IgD-negative memory B cell (primary cell): ENCODE results near the gene TARDBP. TPM values are rescaled to one million over a fixed set of nuclear protein-coding genes. Genes with fewer than 3 reads are reported as not detected.
A peak's percentile ranks its signal among the peaks of the same experiment; 100 is the strongest.
"Not testable (repeated sequence)": the region's sequence is repeated elsewhere in the genome, so short reads cannot be mapped to it uniquely, and the experiment has no call there.

Experiments
- H3K27ac Mint-ChIP-seq, 3 donors: one replicate each; pipeline ENCODE4 v1.8.0; 2020 to 2022; ENCODE audit warnings: mild to moderate bottlenecking in 3 of 3, mixed read lengths in 3 of 3, moderate library complexity in 1 of 3
- H3K27me3 Mint-ChIP-seq: one replicate; pipeline ENCODE4 v1.8.0; 2021; ENCODE audit warnings: mixed read lengths
- H3K36me3 Mint-ChIP-seq: one replicate; pipeline ENCODE4 v1.8.0; 2020; ENCODE audit warnings: mild to moderate bottlenecking, mixed read lengths
- H3K4me1 Mint-ChIP-seq, 3 donors: one replicate each; pipeline ENCODE4 v1.8.0; 2020 to 2022; ENCODE audit warnings: mixed read lengths in 3 of 3, mild to moderate bottlenecking in 1 of 3
- H3K4me3 Mint-ChIP-seq, 4 donors: one replicate each; pipeline ENCODE4 v1.8.0; 2020 to 2022; ENCODE audit warnings: mild to moderate bottlenecking in 4 of 4, mixed read lengths in 4 of 4, moderate library complexity in 3 of 4
- H3K9me3 Mint-ChIP-seq, 3 donors: one replicate each; pipeline ENCODE4 v1.8.0; 2020 to 2021; ENCODE audit warnings: mixed read lengths in 3 of 3, mild to moderate bottlenecking in 1 of 3
- polyA plus RNA-seq: library from polyadenylated mRNA; unstranded; fragments of 300-500 nt; fragmentation: Illumina TruSeq; gene quantifications from one replicate; pipeline ENCODE4 v1.2.3, GENCODE V29; 2021

The TARDBP gene
- polyA plus RNA-seq, 1 donor from 2014 or later = 59.2 TPM

DNA sequence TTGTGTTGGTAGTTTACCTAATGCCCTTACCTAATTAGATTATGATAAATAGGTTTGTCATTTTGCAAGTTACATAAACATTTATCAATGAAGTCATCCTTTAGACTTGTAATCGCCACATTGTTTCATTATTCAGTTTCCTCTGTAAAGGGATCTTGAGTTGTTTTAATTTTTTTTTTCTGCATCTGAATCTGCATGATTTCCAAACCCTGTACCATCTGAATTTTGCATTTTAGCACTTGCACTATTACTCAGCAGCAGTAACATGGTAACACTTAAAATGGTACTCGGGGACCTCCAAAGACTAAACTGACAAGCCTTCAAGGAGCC lies 12.4 kb downstream of the TARDBP start:
- Mint-ChIP-seq H3K36me3 (peaks cover 5% of the 10 kb centered on the region), H3K9me3 (no peaks in the 10 kb centered on the region), H3K27ac (peak overlapping the region in 2 of 3 donors; percentile 45 to 59), H3K4me3 (no peak overlapping the region), H3K4me1 (peaks cover 2 to 10% (median 9%) of the 10 kb centered on the region in 3 donors), H3K27me3 (no peaks in the 10 kb centered on the region)

DNA sequence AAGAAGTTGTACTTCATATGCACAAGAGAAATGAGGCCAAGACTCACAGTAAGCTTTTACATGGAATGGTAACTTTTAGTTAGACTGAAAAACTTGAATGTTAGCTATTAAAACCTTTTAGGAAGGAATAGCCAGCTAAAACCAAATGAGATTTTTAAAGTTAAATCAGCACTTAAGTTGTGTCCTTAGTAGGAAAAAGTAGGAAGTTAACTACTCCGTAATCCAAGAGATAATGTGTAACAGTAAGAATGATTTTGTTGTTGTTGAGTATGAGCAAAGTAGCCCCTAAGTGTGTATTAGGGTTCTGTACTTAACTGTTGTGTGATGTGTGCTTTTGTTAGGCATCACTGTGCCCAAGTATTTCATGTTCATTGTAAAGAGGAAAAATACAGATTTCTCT lies 13.2 kb downstream of the TARDBP start:
- Mint-ChIP-seq H3K4me3 (no peak overlapping the region), H3K27ac (no peak overlapping the region), H3K4me1 (peaks cover 2 to 10% (median 9%) of the 10 kb centered on the region in 3 donors), H3K27me3 (no peaks in the 10 kb centered on the region), H3K9me3 (no peaks in the 10 kb centered on the region), H3K36me3 (peaks cover 5% of the 10 kb centered on the region)

DNA sequence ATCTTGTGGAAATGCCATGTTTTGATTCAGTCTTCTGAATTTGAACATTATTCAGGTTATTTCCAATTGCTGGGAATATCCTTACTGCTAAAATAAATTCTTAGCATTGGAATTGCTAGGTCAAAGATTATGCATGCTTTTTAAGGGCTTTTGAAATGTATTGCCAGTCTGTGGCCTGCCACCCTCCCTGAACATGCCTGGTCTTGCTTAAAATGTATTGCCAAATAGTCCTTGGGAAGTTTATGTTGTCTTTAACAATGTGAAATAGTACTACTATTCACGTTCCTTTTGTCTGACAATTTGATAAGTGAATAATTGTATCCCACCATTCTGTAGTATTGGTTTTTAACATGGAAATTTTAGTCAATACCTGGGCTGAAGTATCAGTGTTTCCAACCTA lies 13.6 kb downstream of the TARDBP start:
- Mint-ChIP-seq H3K36me3 (peaks cover 5% of the 10 kb centered on the region), H3K4me3 (no peak overlapping the region), H3K27ac (no peak overlapping the region)

DNA sequence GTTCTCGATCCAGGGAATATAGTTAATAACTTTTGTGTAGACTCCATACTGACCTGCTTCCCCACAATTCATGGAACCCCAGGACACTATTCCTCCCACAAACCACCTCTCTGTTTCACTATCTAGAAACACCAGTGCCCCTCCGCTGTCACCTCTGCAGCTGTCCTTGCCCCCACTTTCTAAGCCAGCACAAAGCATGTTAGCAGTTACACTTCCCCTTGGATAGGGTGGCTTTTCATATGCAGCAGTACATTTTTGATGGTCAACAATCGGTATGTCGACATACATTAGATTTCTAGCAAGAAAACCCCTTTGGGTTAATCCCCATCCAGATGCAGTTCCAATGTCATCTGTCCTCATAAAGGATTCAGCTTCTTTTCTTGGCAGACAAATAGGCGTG lies 14.4 kb downstream of the TARDBP start:
- Mint-ChIP-seq H3K4me1 (peaks cover 2 to 10% (median 9%) of the 10 kb centered on the region in 3 donors), H3K27me3 (no peaks in the 10 kb centered on the region), H3K27ac (peak overlapping the region in 1 of 3 donors; percentile 19), H3K9me3 (no peaks in the 10 kb centered on the region), H3K36me3 (peaks cover 5% of the 10 kb centered on the region), H3K4me3 (no peak overlapping the region)

More for the DNA sequence above, 13.6 kb downstream of the TARDBP start:
- H3K4me1 Mint-ChIP-seq = peaks cover 2 to 10% (median 9%) of the 10 kb centered on the region in 3 donors
- H3K9me3 Mint-ChIP-seq = no peaks in the 10 kb centered on the region
- H3K27me3 Mint-ChIP-seq = no peaks in the 10 kb centered on the region

DNA sequence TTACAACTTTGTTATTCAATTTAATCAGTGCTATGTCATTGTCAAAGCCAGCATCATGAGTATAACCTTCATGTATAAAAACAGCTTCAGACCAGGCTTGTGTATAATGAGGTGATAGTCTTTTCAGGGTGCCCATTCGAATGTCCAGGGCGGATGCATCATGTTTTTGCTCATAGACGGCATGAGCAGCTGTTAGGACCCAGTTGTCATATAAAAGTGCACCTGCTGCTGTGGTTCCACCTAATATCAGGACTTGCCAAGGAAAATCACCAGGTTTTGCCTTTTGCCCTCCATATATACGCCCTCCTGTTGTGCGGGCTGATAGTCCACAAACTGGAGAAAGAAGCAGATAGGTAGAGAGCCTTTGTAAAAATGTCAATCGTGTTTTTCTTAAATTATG lies 14.9 kb downstream of the TARDBP start:
- Mint-ChIP-seq H3K27ac (no peak overlapping the region), H3K27me3 (no peaks in the 10 kb centered on the region), H3K4me1 (peaks cover 2 to 10% (median 9%) of the 10 kb centered on the region in 3 donors), H3K4me3 (no peak overlapping the region), H3K36me3 (peaks cover 5% of the 10 kb centered on the region), H3K9me3 (no peaks in the 10 kb centered on the region)

DNA sequence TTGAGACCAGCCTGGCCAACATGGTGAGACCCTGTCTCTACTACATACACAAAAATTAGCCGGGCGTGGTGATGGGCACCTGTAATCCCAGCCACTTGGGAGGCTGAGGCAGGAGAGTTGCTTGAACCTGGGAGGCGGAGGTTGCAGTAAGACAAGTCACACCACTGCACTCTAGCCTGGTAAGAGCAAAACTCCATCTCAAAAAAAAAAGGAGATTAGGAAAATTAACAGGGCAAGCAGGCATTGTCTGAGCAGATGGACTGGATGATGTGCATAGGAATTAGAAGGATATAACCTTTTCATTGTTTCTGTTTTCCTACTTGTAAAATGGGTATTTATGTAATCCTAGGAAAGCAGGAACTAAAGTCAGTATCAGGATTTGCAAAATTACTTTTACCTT lies 15.6 kb downstream of the TARDBP start:
- H3K9me3 Mint-ChIP-seq = no peaks in the 10 kb centered on the region
- H3K36me3 Mint-ChIP-seq = peaks cover 3% of the 10 kb centered on the region
- H3K27ac Mint-ChIP-seq = no peak overlapping the region
- H3K27me3 Mint-ChIP-seq = no peaks in the 10 kb centered on the region
- H3K4me1 Mint-ChIP-seq = peaks cover 2 to 10% (median 9%) of the 10 kb centered on the region in 3 donors
- no peak overlapping the region for H3K4me3 Mint-ChIP-seq

DNA sequence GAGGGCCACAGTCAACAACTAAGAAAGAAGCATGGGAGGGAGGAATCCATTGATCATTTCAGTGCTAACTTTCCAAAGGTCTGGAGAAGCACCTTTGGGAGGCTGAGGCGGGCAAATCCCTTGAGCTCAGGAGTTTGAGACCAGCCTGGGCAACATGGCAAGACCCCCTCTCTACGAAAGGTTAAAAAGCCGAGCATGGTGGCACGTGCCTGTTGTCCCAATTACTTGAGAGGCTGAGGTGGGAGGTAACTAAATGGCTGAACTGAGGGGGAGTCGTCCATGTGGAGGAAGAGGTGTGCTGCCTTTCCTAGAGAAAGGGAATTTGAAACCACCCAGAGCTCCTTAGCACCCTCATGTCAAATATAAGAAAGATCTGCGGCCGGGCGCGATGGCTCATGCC lies 18.4 kb downstream of the TARDBP start:
- no peaks in the 10 kb centered on the region for H3K36me3 Mint-ChIP-seq
- H3K4me1 Mint-ChIP-seq = peaks cover 0 to 5% (median 0%) of the 10 kb centered on the region in 3 donors
- no peaks in the 10 kb centered on the region for H3K9me3 Mint-ChIP-seq
- no peak overlapping the region for H3K4me3 Mint-ChIP-seq
- peak overlapping the region in 1 of 3 donors; percentile 64 for H3K27ac Mint-ChIP-seq
- H3K27me3 Mint-ChIP-seq = peaks cover 2% of the 10 kb centered on the region

DNA sequence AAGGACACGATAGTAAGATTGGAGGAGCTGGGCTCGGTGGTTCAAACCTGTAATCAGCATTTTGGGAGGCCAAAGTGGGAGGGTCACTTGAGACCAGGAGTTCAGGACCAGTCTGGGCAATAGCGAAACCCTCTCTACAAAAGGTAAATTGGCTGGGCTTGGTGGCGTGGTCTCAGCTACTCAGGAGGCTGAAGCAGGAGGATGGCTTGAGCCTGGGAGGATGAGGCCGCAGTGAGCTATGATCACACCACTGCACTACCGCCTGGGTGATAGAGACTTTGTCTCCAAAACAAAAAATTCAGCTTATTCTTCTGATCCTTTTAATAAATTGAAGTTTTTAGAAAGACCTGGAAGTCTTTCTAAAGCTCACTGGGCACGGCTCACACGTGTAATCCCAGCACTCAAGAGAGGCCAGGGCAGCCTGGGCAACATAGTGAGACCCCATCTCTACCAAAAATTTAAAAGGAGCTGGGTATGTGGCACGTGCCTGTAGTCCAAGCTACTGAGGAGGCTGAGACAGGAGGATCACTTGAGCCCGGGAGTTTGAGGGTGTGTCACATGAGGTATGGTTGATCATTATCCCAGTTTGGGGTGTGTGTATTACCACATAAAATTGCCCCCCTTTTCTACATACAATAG lies 19.3 kb downstream of the TARDBP start:
- H3K4me1 Mint-ChIP-seq = peaks cover 0 to 5% (median 0%) of the 10 kb centered on the region in 3 donors
- no peaks in the 10 kb centered on the region for H3K36me3 Mint-ChIP-seq
- H3K27ac Mint-ChIP-seq = no peak overlapping the region
- H3K4me3 Mint-ChIP-seq = no peak overlapping the region
- H3K27me3 Mint-ChIP-seq = peaks cover 2% of the 10 kb centered on the region
- H3K9me3 Mint-ChIP-seq = no peaks in the 10 kb centered on the region

DNA sequence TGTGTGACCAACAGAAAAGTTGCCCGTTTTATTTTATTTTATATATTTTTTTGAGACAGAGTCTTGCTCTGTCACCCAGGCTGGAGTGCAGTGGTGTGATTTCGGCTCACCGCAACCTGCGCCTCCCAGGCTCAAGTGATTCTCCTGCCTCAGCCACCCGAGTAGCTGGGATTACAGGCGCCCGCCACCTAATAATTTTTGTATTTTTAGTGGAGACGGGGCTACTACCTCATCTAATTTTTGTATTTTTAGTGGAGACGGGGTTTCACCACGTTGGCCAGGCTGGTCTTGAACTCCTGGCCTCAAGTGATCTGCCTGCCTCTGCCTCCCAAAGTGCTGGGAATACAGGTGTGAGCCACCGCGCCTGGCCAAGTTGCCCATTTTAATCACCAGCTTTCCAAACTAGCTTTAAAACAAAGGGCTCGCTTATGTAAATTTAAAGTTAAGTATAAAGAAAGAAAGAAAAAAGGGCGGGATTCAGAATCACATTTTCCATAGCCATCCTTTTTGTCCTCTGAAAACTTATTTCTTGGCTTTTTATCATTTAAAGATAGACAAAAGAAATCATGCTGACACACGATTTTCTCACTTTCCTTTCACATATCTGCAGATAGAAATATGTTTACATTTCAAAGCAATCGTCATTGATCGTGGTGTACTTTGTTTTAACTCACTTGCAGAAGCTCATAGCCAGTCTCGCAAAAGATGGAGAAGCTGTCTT lies 24.7 kb downstream of the TARDBP start:
- not testable (repeated sequence) for H3K36me3 Mint-ChIP-seq, H3K27me3 Mint-ChIP-seq, H3K9me3 Mint-ChIP-seq, H3K4me3 Mint-ChIP-seq, H3K4me1 Mint-ChIP-seq
- H3K27ac Mint-ChIP-seq = peak overlapping the region in 1 of 3 donors; percentile 67

DNA sequence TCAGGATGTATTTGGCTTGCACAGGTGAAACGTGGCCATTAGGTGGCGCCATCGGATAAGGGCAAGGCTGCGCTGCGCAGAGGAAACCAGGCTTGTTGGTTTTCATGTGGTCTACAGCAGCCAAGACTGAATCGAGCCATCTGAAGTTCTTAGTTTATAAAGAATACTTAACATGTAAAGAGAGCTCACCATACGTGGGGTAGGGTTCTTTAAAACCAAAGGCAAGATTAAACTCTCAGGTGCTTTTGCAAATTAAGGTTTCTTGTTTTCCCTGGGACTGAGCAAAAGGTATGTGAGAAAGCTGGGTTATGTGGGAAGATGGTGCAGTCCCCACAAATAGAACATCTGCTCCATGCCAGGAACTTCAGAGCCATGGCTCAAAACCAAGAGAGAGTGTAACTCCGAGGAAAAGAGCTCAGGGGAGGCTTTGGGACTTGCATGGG lies 25.3 kb downstream of the TARDBP start:
- Mint-ChIP-seq H3K4me1 (peaks cover 0 to 4% (median 2%) of the 10 kb centered on the region in 3 donors), H3K36me3 (no peaks in the 10 kb centered on the region), H3K4me3 (no peak overlapping the region), H3K27me3 (peaks cover 2% of the 10 kb centered on the region), H3K9me3 (no peaks in the 10 kb centered on the region), H3K27ac (peak overlapping the region in 1 of 3 donors; percentile 67)

DNA sequence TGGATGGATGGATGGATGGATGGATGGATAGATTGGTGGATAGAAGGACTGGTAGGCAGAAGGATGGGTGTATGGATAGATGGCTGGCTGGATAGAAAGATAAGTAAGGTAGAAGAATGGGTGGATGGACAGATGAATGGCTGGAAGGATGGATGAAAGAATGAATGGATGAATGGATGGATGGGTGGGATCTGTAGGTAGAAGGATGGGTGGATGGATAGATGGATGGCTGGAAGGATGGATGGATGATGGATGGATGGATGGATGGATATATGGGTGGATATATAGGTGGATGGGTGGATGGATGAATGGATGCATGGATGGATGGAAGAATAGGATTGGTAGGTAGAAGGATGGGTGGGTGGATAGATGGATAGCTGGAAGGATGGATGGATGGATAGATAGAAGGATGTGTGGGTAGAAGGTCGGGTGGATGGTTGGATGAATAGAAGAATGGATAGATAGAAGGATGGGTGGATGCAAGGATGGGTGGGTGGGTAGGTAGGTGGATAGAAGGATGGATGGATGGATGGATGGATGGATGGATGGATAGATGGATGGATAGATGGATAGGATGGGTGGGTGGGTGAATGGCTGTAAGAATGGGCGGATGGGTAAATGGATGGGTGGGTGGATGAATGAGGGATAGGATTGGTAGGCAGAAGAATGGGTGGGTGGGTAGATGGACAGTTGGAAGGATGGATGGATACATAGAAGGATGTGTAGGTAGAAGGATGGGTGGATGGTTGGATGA lies 27.1 kb downstream of the TARDBP start:
- Mint-ChIP-seq H3K9me3 (no peaks in the 10 kb centered on the region), H3K27ac (no peak overlapping the region), H3K36me3 (no peaks in the 10 kb centered on the region), H3K27me3 (peaks cover 2% of the 10 kb centered on the region), H3K4me1 (peaks cover 0 to 4% (median 2%) of the 10 kb centered on the region in 3 donors), H3K4me3 (no peak overlapping the region)

DNA sequence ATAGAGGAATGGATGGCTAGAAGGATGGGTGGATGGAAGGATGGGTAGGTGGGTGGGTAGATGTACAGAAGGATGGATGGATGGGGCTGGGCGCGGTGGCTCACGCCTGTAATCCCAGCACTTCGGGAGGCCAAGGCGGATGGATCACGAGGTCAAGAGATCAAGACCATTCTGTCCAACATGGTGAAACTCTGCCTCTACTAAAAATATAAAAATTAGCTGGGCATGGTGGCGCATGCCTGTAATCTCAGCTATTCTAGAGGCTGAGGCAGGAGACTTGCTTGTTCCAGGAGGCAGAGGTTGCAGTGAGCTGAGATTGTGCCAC lies 27.6 kb downstream of the TARDBP start:
- not testable (repeated sequence) for H3K27me3 Mint-ChIP-seq, H3K4me1 Mint-ChIP-seq, H3K27ac Mint-ChIP-seq, H3K9me3 Mint-ChIP-seq, H3K36me3 Mint-ChIP-seq, H3K4me3 Mint-ChIP-seq

DNA sequence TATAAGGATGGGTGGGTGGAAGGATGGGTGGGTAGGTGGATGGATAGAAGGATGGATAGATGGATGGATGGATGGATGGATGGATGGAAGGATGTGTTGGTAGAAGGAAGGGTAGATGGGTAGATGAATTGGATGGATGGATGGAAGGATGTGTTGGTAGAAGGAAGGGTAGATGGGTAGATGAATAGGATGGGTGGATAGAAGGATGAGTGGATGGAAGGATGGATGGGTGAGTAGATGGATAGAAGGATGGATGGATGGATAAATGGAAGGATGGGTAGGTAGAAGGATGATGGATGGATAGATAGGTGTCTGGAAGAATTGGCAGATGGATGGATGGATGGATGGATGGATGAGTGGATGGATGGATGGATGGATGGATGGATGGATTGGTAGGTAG lies 28.6 kb downstream of the TARDBP start:
- no peak overlapping the region for H3K4me3 Mint-ChIP-seq
- no peaks in the 10 kb centered on the region for H3K36me3 Mint-ChIP-seq
- H3K27me3 Mint-ChIP-seq = no peaks in the 10 kb centered on the region
- H3K9me3 Mint-ChIP-seq = no peaks in the 10 kb centered on the region
- peaks cover 0 to 4% (median 2%) of the 10 kb centered on the region in 3 donors for H3K4me1 Mint-ChIP-seq
- no peak overlapping the region for H3K27ac Mint-ChIP-seq

DNA sequence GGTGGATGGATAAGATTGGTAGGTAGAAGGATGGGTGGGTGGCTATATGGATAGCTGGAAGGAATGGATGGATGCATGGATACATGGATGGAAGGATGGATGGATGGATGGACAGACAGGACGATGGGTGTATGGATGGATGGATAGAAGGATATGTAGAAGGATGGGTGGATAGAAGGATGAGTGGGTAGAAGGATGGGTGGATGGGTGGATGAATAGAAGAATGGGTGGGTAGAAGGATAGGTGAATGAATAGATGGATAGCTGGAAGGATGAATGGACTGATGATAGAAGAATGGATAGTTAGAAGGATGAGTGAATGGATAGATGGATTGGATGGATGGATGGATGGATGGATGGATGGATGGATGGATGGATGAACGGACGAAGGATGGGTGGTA lies 29.6 kb downstream of the TARDBP start:
- Mint-ChIP-seq H3K36me3 (no peaks in the 10 kb centered on the region), H3K27ac (no peak overlapping the region), H3K4me3 (no peak overlapping the region), H3K9me3 (no peaks in the 10 kb centered on the region), H3K4me1 (peaks cover 0 to 4% (median 2%) of the 10 kb centered on the region in 3 donors), H3K27me3 (no peaks in the 10 kb centered on the region)

DNA sequence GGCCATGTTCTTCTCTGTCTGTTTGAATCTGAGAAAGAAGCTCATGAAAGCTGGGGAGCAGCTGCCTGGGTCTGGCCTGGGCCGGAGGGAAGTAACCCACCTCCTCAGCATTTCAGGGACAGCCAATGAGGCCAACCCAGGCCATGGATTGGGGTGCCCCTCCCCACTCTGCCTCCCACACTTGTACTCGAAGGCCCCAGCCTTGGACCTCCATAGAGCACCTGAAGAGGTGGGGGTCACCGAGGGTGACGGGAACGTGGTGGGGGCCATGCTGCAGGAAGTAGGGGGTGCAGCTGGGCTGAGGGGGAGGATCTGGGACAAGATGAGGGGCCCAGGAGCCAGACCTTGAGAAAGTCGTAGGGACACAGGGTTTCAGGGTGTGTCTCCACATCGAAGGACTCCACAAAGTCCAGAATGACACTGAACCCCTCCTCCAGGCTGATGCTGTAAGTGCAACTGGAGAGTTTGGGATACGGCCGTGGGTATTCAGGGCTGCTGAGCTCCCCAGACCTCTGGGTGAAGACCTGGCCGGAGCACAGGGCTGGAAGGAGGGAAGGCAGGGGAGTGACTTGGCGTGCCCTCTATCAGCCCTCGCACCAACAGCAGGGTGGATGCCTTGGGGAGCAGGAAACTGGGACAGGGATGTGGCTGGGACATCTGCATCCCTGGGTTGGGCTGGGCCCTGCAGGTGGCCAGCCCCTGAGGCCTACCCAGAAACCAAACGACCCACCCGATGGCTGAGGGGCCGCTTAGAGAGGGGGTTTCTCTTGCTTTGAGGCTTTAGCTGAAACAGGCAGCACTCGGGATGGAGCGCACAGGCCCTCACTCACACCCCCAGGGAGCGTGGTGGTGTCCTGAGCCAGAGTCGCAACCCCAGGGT lies 30.8 kb downstream of the TARDBP start:
- H3K4me3 Mint-ChIP-seq = no peak overlapping the region
- no peaks in the 10 kb centered on the region for H3K27me3 Mint-ChIP-seq
- H3K4me1 Mint-ChIP-seq = no peaks in the 10 kb centered on the region
- no peak overlapping the region for H3K27ac Mint-ChIP-seq
- no peaks in the 10 kb centered on the region for H3K9me3 Mint-ChIP-seq
- no peaks in the 10 kb centered on the region for H3K36me3 Mint-ChIP-seq
